ENCODE data around the gene PANX3.

The PANX3 gene

DNA sequence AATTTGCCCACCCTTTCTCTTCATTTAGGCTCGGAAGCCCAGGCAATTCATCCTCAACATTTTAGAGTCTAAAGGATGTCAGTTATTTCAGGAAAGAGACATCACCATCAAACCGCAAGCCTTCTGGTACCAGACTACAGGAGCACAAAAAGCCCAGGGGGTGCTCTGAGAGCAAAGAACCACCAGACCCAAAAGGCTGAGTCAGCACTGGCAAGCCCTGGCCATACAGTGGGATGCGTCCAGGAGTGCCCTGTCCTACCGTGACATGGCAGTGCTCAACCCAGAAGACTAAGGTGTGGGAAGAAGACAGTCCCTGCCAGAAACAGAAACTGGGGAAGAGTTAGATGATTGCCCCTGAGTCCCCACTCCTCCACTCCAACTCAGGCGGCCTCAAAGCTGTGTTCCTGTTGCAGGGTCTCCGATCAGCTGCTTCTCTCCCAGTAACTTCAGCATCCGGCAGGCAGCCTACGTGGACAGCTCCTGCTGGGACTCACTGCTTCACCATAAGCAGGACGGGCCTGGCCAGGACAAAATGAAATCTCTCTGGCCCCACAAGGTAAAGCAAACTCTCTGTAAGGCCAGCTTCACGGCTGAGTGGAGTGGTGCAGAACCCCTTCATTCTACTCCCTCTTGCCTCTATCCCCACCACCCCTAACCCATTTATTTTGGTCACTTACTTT lies 1.5 kb downstream of the PANX3 start:
- no peak for DNase-seq (ENCODE audit: low read depth)

GRCh38 chr11:124618863-124619262 lies 7.6 kb downstream of the PANX3 start:
- DNase-seq (ENCODE audit: low read depth), result no peak

GRCh38 chr11:124622531-124623451 lies 11.6 kb downstream of the PANX3 start, which contains the start of gene TBRG1:
Gene TBRG1 (plus strand): TSS chr11:124622864. CDS start chr11:124623084, 220 bp downstream.
- peak; percentile 92 for DNase-seq (ENCODE audit: low read depth)

GRCh38 chr11:124623861-124624525 lies 12.8 kb downstream of the PANX3 start:
- peak; percentile 7 for DNase-seq (ENCODE audit: low read depth)

DNA sequence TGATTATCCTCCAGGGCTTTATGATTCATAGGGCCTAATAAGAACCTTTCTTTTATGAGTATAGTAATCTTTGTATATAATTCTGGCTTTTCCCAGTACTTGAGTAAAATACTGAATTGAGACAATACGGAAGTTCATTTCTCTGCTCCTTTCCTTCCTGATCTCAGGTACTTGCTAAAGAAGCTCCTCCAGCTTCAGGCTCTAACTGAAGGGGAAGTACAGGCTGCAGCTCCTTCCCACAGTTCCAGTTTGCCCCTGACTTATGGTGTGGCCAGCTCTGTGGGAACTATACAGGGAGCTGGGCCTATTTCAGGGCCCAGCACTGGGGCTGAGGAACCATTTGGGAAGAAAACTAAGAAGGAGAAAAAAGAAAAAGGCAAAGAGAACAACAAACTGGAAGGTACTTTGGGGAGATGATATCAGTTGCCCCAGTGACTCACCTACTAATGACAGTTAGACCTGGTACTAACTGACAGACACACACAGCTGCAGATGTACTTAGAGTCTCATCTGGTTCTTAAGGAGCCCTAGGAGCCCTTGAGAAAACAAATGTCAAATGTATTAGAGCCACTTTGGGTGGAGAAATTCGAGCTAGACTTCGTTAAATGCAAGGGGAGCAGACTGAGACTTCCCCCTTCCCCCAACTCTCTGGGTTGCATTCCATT lies 14.4 kb downstream of the PANX3 start:
- DNase-seq (ENCODE audit: low read depth), result no peak

DNA sequence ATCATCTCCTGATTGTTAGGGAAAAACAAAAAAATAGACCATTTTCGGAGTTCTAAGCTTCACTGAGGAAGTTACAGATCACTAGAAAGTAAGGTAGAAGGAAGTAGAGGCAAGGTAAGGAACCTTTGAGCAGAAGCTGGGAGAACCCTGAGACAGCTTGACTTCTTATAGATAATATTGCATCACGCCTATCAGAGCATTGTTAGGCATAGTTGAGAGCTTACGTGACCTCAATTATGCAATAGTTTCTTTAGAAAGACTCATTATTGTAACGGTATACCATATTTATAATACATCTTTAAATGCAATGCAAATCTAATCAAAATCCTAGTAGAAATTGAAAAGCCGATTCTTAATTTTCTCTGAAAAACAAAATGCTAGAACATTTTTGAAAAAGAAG lies 16.3 kb downstream of the PANX3 start:
- DNase-seq (ENCODE audit: low read depth), result peak; percentile 25

- no peak for DNase-seq (ENCODE audit: low read depth)
Measured at GRCh38 chr11:124629961-124630360, 18.7 kb downstream of the PANX3 start.

GRCh38 chr11:124633355-124633754 lies 22.1 kb downstream of the PANX3 start:
- no peak for DNase-seq (ENCODE audit: low read depth)

GRCh38 chr11:124635932-124636331 lies 24.7 kb downstream of the PANX3 start:
- no peak for DNase-seq (ENCODE audit: low read depth)

GRCh38 chr11:124638500-124638899 lies 27.3 kb downstream of the PANX3 start:
- DNase-seq (ENCODE audit: low read depth), result no peak

- no peak for DNase-seq (ENCODE audit: low read depth)
Measured at GRCh38 chr11:124639186-124639585, 28.0 kb downstream of the PANX3 start.

GRCh38 chr11:124640666-124641065 lies 29.4 kb downstream of the PANX3 start:
- DNase-seq (ENCODE audit: low read depth), result peak; percentile 2

DNA sequence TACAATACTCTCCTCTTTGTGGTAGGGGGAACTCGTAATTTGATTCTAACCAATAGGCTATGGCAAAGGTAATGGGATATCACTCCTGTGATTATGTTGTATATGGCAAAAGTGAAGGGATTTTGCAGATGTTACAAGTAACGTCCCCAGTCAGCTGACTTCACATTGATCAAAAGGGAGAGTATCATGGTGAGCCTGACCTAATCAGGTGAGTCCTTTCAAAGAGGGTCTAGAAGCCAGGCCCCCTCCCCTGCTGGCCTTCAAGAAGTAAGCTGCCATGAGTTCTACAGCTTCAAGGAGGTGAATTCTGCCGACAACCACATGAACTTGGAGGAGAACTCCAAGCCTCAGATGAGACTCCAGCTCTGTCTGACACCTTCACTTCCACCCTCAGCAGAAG lies 31.4 kb downstream of the PANX3 start:
- DNase-seq (ENCODE audit: low read depth), result no peak

DNA sequence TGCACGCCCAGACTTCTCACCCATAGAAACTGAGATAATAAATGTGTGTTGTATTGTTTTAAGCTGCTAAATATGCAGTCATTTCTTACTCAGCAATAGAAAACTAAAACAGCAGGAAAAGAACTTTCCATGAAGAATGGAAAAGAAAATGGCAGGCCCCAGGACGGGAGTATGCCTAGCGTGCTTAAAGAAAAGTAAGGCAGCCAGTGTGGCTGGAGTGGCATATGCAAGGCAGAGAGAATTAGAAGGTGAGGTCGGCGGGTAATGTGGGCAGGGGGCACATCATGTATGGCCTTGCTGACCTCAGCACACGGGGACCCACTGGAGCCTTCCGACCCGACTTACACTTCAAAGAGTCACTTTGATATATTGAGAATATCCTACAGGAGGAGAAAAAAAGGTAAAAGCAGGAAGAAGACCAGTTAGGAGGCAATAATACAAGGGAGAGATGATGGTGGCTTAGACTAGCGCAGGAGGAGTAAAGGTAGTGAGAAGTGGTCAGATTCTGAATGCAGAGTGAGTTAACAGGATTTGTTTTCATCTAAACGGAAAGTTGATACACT lies 31.9 kb downstream of the PANX3 start:
- no peak for DNase-seq (ENCODE audit: low read depth)

DNA sequence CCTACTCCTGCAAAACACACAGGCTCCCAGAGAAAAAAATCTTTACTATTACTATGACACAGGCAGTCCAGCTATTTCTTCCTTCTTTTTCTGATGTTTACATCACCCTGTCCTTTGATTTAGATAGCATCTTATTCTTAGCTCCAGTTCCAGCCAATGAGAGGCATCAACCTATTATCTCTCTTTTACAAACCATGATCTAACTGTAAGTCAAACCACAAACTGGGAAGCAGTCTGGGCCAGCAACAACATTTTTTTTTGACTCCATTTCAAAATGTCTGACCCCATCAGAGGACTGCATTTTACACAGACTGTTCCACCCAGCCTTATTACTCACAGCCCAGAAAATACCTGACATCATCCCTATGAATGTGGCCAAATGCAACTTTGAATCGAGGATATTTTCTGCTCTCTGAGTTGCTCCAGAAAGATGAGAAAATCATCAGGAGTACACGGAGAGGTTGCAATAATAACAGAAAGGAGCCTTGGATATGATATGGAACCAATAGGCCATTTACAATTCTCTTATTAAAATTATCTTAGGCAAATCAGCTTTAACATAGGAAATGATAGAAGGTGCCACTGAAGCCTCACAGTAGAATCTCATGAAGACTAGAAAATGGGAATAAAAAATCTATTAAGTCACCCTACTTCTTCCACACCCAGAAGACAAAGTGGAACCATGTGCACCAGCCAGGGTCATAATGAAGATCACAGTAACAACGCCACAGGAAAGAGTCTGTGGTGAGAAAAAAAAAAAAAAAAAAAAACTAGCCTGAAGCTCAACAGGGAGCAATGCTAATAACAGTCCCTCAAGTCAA lies 32.6 kb downstream of the PANX3 start:
- DNase-seq (ENCODE audit: low read depth), result peak; percentile 96

DNA sequence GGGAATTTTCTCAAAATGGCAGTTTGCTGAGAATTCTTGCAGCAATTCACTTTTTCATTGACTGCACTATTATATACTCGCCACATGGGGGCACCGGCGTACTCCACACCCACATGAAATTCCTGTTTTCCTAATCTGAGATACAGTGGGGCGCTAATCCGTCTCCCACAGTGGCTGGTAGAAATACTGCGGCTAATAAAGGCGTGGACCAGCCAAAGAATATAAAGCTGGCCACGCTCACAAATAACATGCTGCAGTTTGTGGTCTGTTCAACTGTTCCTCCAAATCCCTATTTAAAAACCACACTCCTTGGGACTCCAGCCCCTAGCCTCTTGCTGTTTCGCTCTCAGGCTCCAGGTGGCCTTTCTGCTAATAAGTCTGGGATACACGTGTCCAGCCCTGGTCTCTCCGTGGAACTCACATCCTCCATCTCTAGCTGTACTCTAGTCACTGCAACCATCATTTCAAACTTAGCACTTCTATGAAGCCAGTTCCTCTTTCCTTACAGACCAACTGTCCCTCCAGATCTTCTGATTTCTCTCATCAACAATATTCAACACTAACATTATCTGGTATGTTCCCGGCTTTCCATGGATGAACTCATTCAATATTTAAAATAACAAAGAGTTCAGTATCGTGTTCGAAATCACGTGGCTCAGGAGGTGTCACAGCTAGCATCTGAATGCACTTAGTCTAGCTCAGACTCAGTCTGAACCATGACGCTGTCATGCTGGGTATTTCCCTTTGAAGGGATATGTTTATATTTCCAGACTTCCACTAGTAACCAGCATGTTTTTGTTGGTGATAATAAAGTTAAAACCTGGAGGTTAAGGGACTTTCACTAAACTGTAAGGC lies 33.4 kb downstream of the PANX3 start:
- peak; percentile 78 for DNase-seq (ENCODE audit: low read depth)

GRCh38 chr11:124646148-124646547 lies 34.9 kb downstream of the PANX3 start:
- DNase-seq (ENCODE audit: low read depth), result no peak

- no peak for DNase-seq (ENCODE audit: low read depth)
Measured at GRCh38 chr11:124648610-124649009, 37.4 kb downstream of the PANX3 start.

GRCh38 chr11:124656774-124657630 lies 45.8 kb downstream of the PANX3 start:
- DNase-seq (ENCODE audit: low read depth), result peak; percentile 24

Data from amniotic epithelial cell (primary cell).